Loucy (cell line): ENCODE results near the gene CORO2B.

ENCODE experiments used
- H2AFZ ChIP-seq: fragments of 200-600 bp; sonication (generic); 2 replicates; pipeline ENCODE4 v1.6.0; 2016; ENCODE audit warnings: antibody characterized with exemption, mild to moderate bottlenecking, low read length, moderate library complexity
- H3F3A ChIP-seq: fragments of 200-600 bp; 2 replicates; pipeline ENCODE4 v1.6.0; 2016; ENCODE audit warnings: antibody characterized with exemption, low read depth, mild to moderate bottlenecking
- H3K27me3 ChIP-seq: fragments of 200-600 bp; sonication (generic); 2 replicates; pipeline ENCODE4 v1.6.1; 2014; ENCODE audit warnings: low read length, mild to moderate bottlenecking; ENCODE audit not compliant: insufficient read depth, poor library complexity, severe bottlenecking
- H3K36me3 ChIP-seq: fragments of 200-600 bp; sonication (generic); 2 replicates; pipeline ENCODE4 v1.6.1; 2016; ENCODE audit warnings: low read length; ENCODE audit not compliant: insufficient read depth
- H3K4me1 ChIP-seq: fragments of 200-600 bp; sonication (generic); 2 replicates; pipeline ENCODE4 v1.5.1; 2014; ENCODE audit warnings: low read length, mild to moderate bottlenecking; ENCODE audit not compliant: insufficient read depth, poor library complexity, severe bottlenecking
- H3K4me2 ChIP-seq: fragments of 200-600 bp; sonication (generic); 2 replicates; pipeline ENCODE4 v1.6.0; 2014; ENCODE audit warnings: antibody characterized with exemption, low read length, low read depth, mild to moderate bottlenecking; ENCODE audit not compliant: poor library complexity, severe bottlenecking
- H3K4me3 ChIP-seq: fragments of 200-600 bp; sonication (generic); 2 replicates; pipeline ENCODE4 v1.5.1; 2014; ENCODE audit warnings: low read length, mild to moderate bottlenecking, mixed read lengths; ENCODE audit not compliant: poor library complexity, severe bottlenecking
- H3K79me2 ChIP-seq: fragments of 200-600 bp; sonication (generic); 2 replicates; pipeline ENCODE4 v1.6.1; 2014; ENCODE audit warnings: low read length; ENCODE audit not compliant: insufficient read depth
- H3K9ac ChIP-seq: fragments of 200-600 bp; sonication (generic); 2 replicates; pipeline ENCODE4 v1.6.0; 2014; ENCODE audit warnings: mild to moderate bottlenecking, low read depth, low read length, moderate library complexity; ENCODE audit not compliant: poor library complexity, severe bottlenecking
- H3K9me2 ChIP-seq: fragments of 200-600 bp; sonication (generic); replicated peaks from 2 replicates; pipeline ENCODE4 v1.6.1; 2016; ENCODE audit warnings: low read depth, low read length, mixed read lengths
- H3K9me3 ChIP-seq: fragments of 200-600 bp; sonication (generic); 2 replicates; pipeline ENCODE4 v1.6.1; 2014; ENCODE audit warnings: mild to moderate bottlenecking, antibody characterized with exemption, low read length, low read depth; ENCODE audit not compliant: insufficient read depth
- H4K20me1 ChIP-seq: fragments of 200-600 bp; sonication (generic); 2 replicates; pipeline ENCODE4 v1.6.0; 2014; ENCODE audit warnings: antibody characterized with exemption, low read length, mild to moderate bottlenecking; ENCODE audit not compliant: insufficient read depth, poor library complexity, severe bottlenecking
- EZH2phosphoT487 ChIP-seq: fragments of 200-600 bp; IDR thresholded peaks from 2 replicates; pipeline ENCODE4 v1.6.1; 2018; ENCODE audit warnings: antibody characterized with exemption, mild to moderate bottlenecking, moderate library complexity, borderline replicate concordance
- TF ChIP-seq, protein P1 (sequence below): fragments of 200-600 bp; sonication (generic); conservative IDR thresholded peaks from 2 replicates; pipeline ENCODE4 v1.5.1; 2014; ENCODE audit warnings: mild to moderate bottlenecking, antibody characterized with exemption, low read length

Gene CORO2B

DNA sequence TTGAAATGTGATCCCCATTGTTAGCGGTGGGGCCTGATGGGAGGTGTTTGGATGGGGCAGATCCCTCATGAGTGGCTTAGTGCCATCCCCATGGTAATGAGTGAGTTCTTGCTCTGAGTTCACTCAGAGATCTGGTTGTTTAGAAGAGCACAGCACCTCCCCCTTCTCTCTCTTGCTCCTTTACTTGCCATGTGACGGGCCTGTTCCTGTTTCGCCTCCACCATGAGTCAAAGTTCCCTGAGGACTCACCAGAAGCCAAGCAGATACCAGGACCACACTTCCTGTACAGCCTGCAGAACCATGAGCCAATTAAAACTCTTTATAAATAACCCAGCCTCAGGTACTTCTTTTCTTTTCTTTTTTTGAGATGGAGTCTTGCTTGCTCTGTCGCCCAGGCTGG lies 195.3 kb downstream of the CORO2B start:
- Histone ChIP-seq H3F3A (no peaks in the 10 kb centered on the region), H3K4me3 (no peak overlapping the region), H3K79me2 (no peaks in the 10 kb centered on the region), H3K36me3 (peaks cover 22% of the 10 kb centered on the region; the same call in 1 of the 2 replicates), H3K27me3 (no peaks in the 10 kb centered on the region), H3K9ac (no peak overlapping the region), H3K9me3 (no peaks in the 10 kb centered on the region), H2AFZ (no peak overlapping the region), H3K9me2 (no peaks in the 10 kb centered on the region), H4K20me1 (no peaks in the 10 kb centered on the region), H3K4me1 (no peaks in the 10 kb centered on the region), H3K4me2 (no peak overlapping the region)
- TF ChIP-seq, protein P1, sequence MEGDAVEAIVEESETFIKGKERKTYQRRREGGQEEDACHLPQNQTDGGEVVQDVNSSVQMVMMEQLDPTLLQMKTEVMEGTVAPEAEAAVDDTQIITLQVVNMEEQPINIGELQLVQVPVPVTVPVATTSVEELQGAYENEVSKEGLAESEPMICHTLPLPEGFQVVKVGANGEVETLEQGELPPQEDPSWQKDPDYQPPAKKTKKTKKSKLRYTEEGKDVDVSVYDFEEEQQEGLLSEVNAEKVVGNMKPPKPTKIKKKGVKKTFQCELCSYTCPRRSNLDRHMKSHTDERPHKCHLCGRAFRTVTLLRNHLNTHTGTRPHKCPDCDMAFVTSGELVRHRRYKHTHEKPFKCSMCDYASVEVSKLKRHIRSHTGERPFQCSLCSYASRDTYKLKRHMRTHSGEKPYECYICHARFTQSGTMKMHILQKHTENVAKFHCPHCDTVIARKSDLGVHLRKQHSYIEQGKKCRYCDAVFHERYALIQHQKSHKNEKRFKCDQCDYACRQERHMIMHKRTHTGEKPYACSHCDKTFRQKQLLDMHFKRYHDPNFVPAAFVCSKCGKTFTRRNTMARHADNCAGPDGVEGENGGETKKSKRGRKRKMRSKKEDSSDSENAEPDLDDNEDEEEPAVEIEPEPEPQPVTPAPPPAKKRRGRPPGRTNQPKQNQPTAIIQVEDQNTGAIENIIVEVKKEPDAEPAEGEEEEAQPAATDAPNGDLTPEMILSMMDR = no peak
- no peak for TF ChIP-seq EZH2phosphoT487

DNA sequence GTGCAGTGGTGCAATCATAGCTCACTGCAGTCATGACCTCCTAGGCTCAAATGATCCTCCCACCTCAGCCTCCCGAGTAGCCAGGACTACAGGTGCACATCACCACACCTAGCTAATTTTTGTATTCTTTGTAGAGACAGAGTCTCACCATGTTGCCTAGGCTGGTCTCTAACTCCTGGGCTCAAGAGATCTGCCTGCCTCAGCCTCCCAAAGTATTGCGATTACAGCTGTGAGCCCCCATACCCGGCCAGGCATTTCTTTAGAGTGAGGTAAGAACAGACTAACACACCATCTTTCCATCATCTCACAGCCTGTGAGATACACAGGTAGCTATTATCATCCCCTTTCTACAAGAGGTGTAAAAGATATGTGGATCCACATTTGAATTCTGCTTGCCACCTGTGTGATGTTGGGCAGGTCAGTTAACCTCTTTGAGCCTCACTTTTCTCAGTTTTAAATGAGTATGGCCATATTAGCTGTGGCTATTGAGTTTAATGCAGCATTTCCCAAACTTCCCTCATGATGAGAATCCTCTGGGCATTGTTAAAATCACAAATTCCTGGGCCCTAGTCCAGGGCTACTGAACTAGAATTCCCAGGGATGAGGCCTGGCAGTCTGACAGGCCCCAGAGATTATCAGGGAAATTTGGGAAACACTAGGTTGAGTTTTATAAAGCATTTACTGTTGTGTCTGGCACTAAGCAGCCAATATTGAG lies 195.9 kb downstream of the CORO2B start:
- no peaks in the 10 kb centered on the region for H3K9me2 ChIP-seq

DNA sequence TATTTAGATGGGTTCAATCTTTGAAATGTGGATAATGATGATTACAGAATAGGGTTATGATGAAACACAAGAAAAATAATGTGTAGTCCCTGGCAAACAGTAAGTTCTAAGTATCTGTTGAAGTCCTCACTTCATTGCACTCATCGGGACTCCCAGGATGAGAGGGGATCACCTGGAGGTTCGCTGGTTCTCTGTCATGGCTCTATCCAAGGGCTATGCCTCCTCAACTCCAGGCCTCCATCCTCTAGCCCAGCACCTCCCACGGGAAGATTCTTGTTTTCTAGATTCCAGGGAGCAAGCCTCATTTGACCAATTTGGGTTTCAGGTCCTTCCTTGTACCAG lies 196.4 kb downstream of the CORO2B start:
- H3K36me3 ChIP-seq = peaks cover 33% of the 10 kb centered on the region; the same call in 1 of the 2 replicates
- H3K9ac ChIP-seq = no peak overlapping the region
- no peaks in the 10 kb centered on the region for H3K4me1 ChIP-seq
- H2AFZ ChIP-seq = no peak overlapping the region
- H3K9me2 ChIP-seq = no peaks in the 10 kb centered on the region
- H3K9me3 ChIP-seq = no peaks in the 10 kb centered on the region
- H4K20me1 ChIP-seq = no peaks in the 10 kb centered on the region
- H3K4me2 ChIP-seq = no peak overlapping the region
- no peaks in the 10 kb centered on the region for H3F3A ChIP-seq
- no peaks in the 10 kb centered on the region for H3K79me2 ChIP-seq
- H3K4me3 ChIP-seq = no peak overlapping the region
- TF ChIP-seq EZH2phosphoT487 = no peak
- TF ChIP-seq, protein P1 = no peak
- no peaks in the 10 kb centered on the region for H3K27me3 ChIP-seq

More for the DNA sequence above, 195.9 kb downstream of the CORO2B start:
- Histone ChIP-seq H2AFZ (no peak overlapping the region), H3K27me3 (no peaks in the 10 kb centered on the region), H3K4me3 (no peak overlapping the region), H3K9me3 (no peaks in the 10 kb centered on the region), H4K20me1 (no peaks in the 10 kb centered on the region), H3K36me3 (peaks cover 28% of the 10 kb centered on the region; the same call in 1 of the 2 replicates), H3K79me2 (no peaks in the 10 kb centered on the region), H3K4me2 (no peak overlapping the region), H3F3A (no peaks in the 10 kb centered on the region), H3K4me1 (no peaks in the 10 kb centered on the region), H3K9ac (no peak overlapping the region)
- TF ChIP-seq, protein P1 = no peak
- no peak for TF ChIP-seq EZH2phosphoT487
